ENCODE results near the gene CSKMT.
"Not testable (repeated sequence)": the region's sequence is repeated elsewhere in the genome, so short reads cannot be mapped to it uniquely, and the experiment has no call there.

CSKMT gene

DNA sequence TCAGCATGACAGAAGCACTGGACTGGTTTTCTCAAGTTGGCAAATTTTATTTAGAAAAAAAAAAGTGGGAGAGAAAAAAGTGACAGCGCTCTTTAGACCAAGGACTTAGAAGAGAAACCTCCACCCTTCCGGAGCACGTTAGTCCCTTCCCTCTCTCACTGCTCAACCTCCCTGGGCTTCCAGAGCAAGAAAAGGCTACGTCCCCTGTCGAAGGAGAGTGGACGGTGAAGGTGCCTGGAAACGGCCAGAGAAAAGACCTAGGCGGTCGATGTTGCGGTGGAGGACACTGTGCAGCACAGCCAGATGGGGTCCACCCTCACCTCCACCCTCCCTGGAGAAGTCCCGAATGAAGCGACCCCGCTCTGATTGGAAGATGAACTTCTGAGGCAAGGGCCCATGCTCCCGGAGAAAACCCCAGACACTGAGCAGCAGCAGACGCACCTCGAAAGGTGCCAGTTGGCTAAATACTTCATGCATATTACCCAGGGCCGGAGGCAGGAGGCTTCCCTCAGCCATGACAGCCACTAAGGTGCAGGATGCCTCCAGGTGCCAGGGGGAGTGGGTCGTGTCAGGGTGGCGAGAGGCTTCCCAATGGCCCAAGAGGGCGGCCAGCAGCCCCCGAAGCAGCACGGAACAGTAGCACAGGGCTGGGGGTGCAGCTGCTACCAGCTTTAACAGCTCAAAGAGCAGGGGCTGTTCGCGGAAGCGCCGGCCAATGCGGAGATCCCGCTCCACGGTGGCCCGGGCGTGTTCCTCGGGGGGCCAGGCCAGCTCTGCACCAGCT, 18.1 kb upstream of the CSKMT start:
- H3K4me3 ChIP-seq (ENCODE audit: low read length), result peak overlapping the region; percentile 13
- H3K4me1 ChIP-seq (ENCODE audit: insufficient read depth, low read length), result peaks cover 18% of the 10 kb centered on the region
- H3K27me3 ChIP-seq (ENCODE audit: insufficient read depth, low read length), result no peaks in the 10 kb centered on the region
- H2AFZ ChIP-seq (ENCODE audit: low read depth, low read length), result no peak overlapping the region
- H3K9me3 ChIP-seq (ENCODE audit: low read length), result no peaks in the 10 kb centered on the region
- peaks cover 36% of the 10 kb centered on the region for H3K36me3 ChIP-seq (ENCODE audit: insufficient read depth, low read length)

- Histone ChIP-seq H2AFZ (ENCODE audit: low read depth, low read length) (no peak overlapping the region), H3K27me3 (ENCODE audit: insufficient read depth, low read length) (no peaks in the 10 kb centered on the region), H3K9me3 (ENCODE audit: low read length) (no peaks in the 10 kb centered on the region), H3K36me3 (ENCODE audit: insufficient read depth, low read length) (peaks cover 35% of the 10 kb centered on the region), H3K4me3 (ENCODE audit: low read length) (no peak overlapping the region), H3K4me1 (ENCODE audit: insufficient read depth, low read length) (peaks cover 24% of the 10 kb centered on the region)
Measured at GRCh38 chr11:62647609-62648005, 17.5 kb upstream of the CSKMT start.

- H3K36me3 ChIP-seq (ENCODE audit: insufficient read depth, low read length), result peaks cover 30% of the 10 kb centered on the region
- H3K4me1 ChIP-seq (ENCODE audit: insufficient read depth, low read length), result peaks cover 26% of the 10 kb centered on the region
- H2AFZ ChIP-seq (ENCODE audit: low read depth, low read length), result no peak overlapping the region
Measured at GRCh38 chr11:62648185-62648966, 16.7 kb upstream of the CSKMT start.

DNA sequence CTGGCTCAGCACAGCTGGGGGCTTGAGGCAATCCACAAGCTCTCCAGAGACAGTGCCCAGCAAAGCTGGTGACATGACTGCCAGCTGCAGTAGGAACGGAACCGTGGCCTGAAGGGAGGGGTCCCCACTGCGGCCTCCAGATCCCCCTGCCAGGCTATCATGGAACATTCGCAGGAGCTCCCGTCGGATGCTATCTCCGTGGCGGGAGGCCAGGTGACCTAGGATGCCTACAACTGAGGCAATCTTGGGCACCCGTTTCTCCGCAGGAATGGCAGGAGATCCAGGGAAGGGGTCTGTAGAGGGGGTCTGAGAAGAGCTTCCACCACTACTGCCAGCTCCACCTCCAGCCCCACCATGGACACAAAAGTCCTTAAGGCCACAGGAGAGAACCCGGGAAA, 16.1 kb upstream of the CSKMT start:
- H2AFZ ChIP-seq (ENCODE audit: low read depth, low read length), result no peak overlapping the region
- no peaks in the 10 kb centered on the region for H3K27me3 ChIP-seq (ENCODE audit: insufficient read depth, low read length)
- H3K4me3 ChIP-seq (ENCODE audit: low read length), result no peak overlapping the region
- no peaks in the 10 kb centered on the region for H3K9me3 ChIP-seq (ENCODE audit: low read length)
- peaks cover 26% of the 10 kb centered on the region for H3K36me3 ChIP-seq (ENCODE audit: insufficient read depth, low read length)
- peaks cover 26% of the 10 kb centered on the region for H3K4me1 ChIP-seq (ENCODE audit: insufficient read depth, low read length)

More at GRCh38 chr11:62648185-62648966, 16.7 kb upstream of the CSKMT start:
- H3K4me3 ChIP-seq (ENCODE audit: low read length), result no peak overlapping the region
- no peaks in the 10 kb centered on the region for H3K9me3 ChIP-seq (ENCODE audit: low read length)
- H3K27me3 ChIP-seq (ENCODE audit: insufficient read depth, low read length), result no peaks in the 10 kb centered on the region

- Histone ChIP-seq H3K4me1 (ENCODE audit: insufficient read depth, low read length) (peaks cover 26% of the 10 kb centered on the region), H2AFZ (ENCODE audit: low read depth, low read length) (no peak overlapping the region), H3K9me3 (ENCODE audit: low read length) (no peaks in the 10 kb centered on the region), H3K4me3 (ENCODE audit: low read length) (no peak overlapping the region), H3K36me3 (ENCODE audit: insufficient read depth, low read length) (peaks cover 23% of the 10 kb centered on the region), H3K27me3 (ENCODE audit: insufficient read depth, low read length) (no peaks in the 10 kb centered on the region)
Measured at GRCh38 chr11:62649486-62649885, 15.6 kb upstream of the CSKMT start.

- not testable (repeated sequence) for H3K4me3 ChIP-seq (ENCODE audit: low read length); H3K27me3 ChIP-seq (ENCODE audit: insufficient read depth, low read length); H3K9me3 ChIP-seq (ENCODE audit: low read length); H2AFZ ChIP-seq (ENCODE audit: low read depth, low read length)
- H3K4me1 ChIP-seq (ENCODE audit: insufficient read depth, low read length), result peaks cover 26% of the 10 kb centered on the region
- H3K36me3 ChIP-seq (ENCODE audit: insufficient read depth, low read length), result peaks cover 22% of the 10 kb centered on the region
Measured at GRCh38 chr11:62650283-62650682, 14.8 kb upstream of the CSKMT start.

GRCh38 chr11:62652161-62653006, 12.7 kb upstream of the CSKMT start:
- H3K9me3 ChIP-seq (ENCODE audit: low read length), result no peaks in the 10 kb centered on the region
- peak overlapping the region; percentile 64 for H2AFZ ChIP-seq (ENCODE audit: low read depth, low read length)
- no peaks in the 10 kb centered on the region for H3K27me3 ChIP-seq (ENCODE audit: insufficient read depth, low read length)
- H3K4me3 ChIP-seq (ENCODE audit: low read length), result peak overlapping the region; percentile 96
- peaks cover 17% of the 10 kb centered on the region for H3K4me1 ChIP-seq (ENCODE audit: insufficient read depth, low read length)
- peaks cover 22% of the 10 kb centered on the region for H3K36me3 ChIP-seq (ENCODE audit: insufficient read depth, low read length)

- H3K4me3 ChIP-seq (ENCODE audit: low read length), result no peak overlapping the region
- H3K4me1 ChIP-seq (ENCODE audit: insufficient read depth, low read length), result peaks cover 14% of the 10 kb centered on the region
- H2AFZ ChIP-seq (ENCODE audit: low read depth, low read length), result no peak overlapping the region
- no peaks in the 10 kb centered on the region for H3K27me3 ChIP-seq (ENCODE audit: insufficient read depth, low read length)
- H3K36me3 ChIP-seq (ENCODE audit: insufficient read depth, low read length), result peaks cover 6% of the 10 kb centered on the region
- no peaks in the 10 kb centered on the region for H3K9me3 ChIP-seq (ENCODE audit: low read length)
Measured at GRCh38 chr11:62654297-62654696, 10.8 kb upstream of the CSKMT start.

- Histone ChIP-seq H3K9me3 (ENCODE audit: low read length) (no peaks in the 10 kb centered on the region), H3K4me3 (ENCODE audit: low read length) (no peak overlapping the region), H2AFZ (ENCODE audit: low read depth, low read length) (no peak overlapping the region), H3K36me3 (ENCODE audit: insufficient read depth, low read length) (peaks cover 1% of the 10 kb centered on the region), H3K4me1 (ENCODE audit: insufficient read depth, low read length) (peaks cover 11% of the 10 kb centered on the region), H3K27me3 (ENCODE audit: insufficient read depth, low read length) (no peaks in the 10 kb centered on the region)
Measured at GRCh38 chr11:62656796-62657429, 8.2 kb upstream of the CSKMT start.

DNA sequence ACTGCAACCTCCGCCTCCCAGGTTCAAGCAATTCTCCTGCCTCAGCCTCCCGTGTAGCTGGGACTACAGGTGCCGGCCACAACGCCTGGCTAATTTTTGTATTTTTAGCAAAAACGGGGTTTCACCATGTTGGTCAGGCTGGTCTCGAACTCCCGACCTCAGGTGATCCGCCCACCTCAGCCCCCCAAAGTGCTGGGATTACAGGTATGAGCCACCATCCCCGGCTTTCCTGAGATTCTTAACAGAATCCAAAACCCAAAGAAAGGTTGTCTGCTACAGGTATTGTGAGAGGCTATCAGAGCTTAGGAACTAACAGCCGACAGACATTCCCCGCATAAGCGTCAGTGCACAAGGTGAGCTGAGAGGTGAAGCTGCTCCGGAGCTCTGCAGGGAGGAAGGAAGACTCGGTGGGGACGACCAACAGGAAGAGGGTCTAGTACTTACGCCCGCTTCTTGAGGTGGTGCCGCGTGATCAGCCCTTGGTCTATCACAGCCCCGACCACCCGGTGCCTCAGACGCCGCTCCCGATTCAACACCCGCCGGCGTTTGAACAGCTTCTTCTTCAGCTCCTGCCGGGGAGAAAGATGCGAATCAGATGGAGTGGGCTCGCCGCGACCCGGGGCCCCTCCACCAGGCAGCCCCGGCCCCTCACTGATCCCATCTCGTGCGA, 572 bp upstream of the CSKMT start:
- no peaks in the 10 kb centered on the region for H3K27me3 ChIP-seq (ENCODE audit: insufficient read depth, low read length)
- H3K9me3 ChIP-seq (ENCODE audit: low read length), result no peaks in the 10 kb centered on the region
- H3K36me3 ChIP-seq (ENCODE audit: insufficient read depth, low read length), result peaks cover 29% of the 10 kb centered on the region

DNA sequence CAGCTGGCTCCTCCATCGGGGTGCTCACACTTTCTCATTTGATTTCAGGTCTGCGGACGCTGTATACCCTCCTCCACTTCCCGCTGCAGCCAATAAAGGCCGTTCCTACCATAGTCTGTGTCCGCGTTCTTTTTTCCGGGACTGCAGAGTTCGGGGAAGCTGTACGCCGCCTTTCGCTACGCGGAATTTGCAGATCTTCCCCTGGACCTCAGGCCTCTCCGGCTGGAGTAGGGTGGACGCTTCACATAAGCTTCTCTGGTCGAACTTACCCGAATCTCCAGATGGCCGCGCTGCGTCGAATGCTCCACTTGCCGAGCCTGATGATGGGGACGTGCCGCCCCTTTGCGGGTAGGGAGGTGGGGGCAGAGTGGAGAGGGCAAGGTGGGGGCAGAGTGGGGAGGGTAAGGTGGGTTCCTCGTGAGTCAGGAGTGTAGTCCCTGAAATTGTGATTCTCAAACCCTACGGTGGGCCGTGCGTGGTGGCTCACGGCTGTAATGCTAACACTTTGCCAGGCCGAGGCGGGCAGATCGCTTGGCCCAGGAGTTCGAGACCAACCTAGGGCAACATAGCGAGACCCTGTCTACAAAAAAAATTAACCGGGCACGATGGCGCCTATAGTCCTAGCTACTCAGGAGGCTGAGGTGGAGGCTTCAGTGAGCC, 617 bp downstream of the CSKMT start:
- H3K4me1 ChIP-seq (ENCODE audit: insufficient read depth, low read length), result peaks cover 18% of the 10 kb centered on the region
- H3K36me3 ChIP-seq (ENCODE audit: insufficient read depth, low read length), result peaks cover 28% of the 10 kb centered on the region
- no peaks in the 10 kb centered on the region for H3K27me3 ChIP-seq (ENCODE audit: insufficient read depth, low read length)
- no peak overlapping the region for H2AFZ ChIP-seq (ENCODE audit: low read depth, low read length)
- no peaks in the 10 kb centered on the region for H3K9me3 ChIP-seq (ENCODE audit: low read length)
- peak overlapping the region; percentile 92 for H3K4me3 ChIP-seq (ENCODE audit: low read length)

More for the DNA sequence above, 572 bp upstream of the CSKMT start:
- Histone ChIP-seq H3K4me1 (ENCODE audit: insufficient read depth, low read length) (peaks cover 18% of the 10 kb centered on the region), H3K4me3 (ENCODE audit: low read length) (peak overlapping the region; percentile 92), H2AFZ (ENCODE audit: low read depth, low read length) (peak overlapping the region; percentile 30)

All from neuron (in vitro differentiated cells).